Uterus (tissue), 4 donors: Measurements from ENCODE around the gene STING1. TPM values are rescaled to one million over a fixed set of nuclear protein-coding genes. Genes with fewer than 3 reads are reported as not detected.

Experiments
- DNase-seq, 2 donors: peaks; one replicate each; pipeline ENCODE4 v3.0.0-alpha.2; 2019 to 2020
- H3K27ac ChIP-seq, 2 donors: fragments of 200-600 bp; sonication (generic); 1 replicate in 1 of 2; 2 replicates in 1 of 2; pipeline ENCODE4 v1.5.1; 2016 to 2018
- H3K27me3 ChIP-seq, 2 donors: fragments of 200-600 bp; sonication (generic); one replicate each; pipeline ENCODE4 v1.5.1; 2018 to 2019; ENCODE audit warnings: control low read depth in 1 of 2
- H3K36me3 ChIP-seq, 2 donors: fragments of 200-600 bp; sonication (generic); one replicate each; pipeline ENCODE4 v1.5.1; 2019; ENCODE audit warnings: control low read depth in 1 of 2
- H3K4me1 ChIP-seq, 2 donors: fragments of 200-600 bp; sonication (generic); one replicate each; pipeline ENCODE4 v1.5.1; 2018 to 2019; ENCODE audit warnings: control low read depth in 1 of 2
- H3K4me3 ChIP-seq, 2 donors: fragments of 200-600 bp; sonication (generic); 1 replicate in 1 of 2; 2 replicates in 1 of 2; pipeline ENCODE4 v1.5.1; 2018 to 2019; ENCODE audit warnings: mild to moderate bottlenecking in 1 of 2
- H3K9me3 ChIP-seq, 2 donors: fragments of 200-600 bp; sonication (generic); one replicate each; pipeline ENCODE4 v1.5.1; 2019; ENCODE audit warnings: control low read depth in 1 of 2
- CTCF ChIP-seq, 4 experiments: fragments of 200-600 bp in 2 of 4; fragments of 450-650 bp in 2 of 4; sonication (generic) in 2 of 4; IDR thresholded peaks; one replicate each; pipeline ENCODE4 v1.5.1; 2016 to 2019; ENCODE audit warnings: antibody characterized with exemption in 4 of 4, mild to moderate bottlenecking in 2 of 4, moderate library complexity in 1 of 4
- POLR2A ChIP-seq, 2 donors: fragments of 450-650 bp; IDR thresholded peaks; one replicate each; pipeline ENCODE4 v1.6.1; 2016; ENCODE audit warnings: antibody characterized with exemption in 2 of 2, mild to moderate bottlenecking in 1 of 2, moderate library complexity in 1 of 2
- intact Hi-C: fragments of 100-400 bp; cut with DNase I; formaldehyde crosslinking; loops from one replicate; pipeline ENCODE4 v1.15.1; 2023; ENCODE audit warnings: low total_unique reads
- small RNA-seq: library from RNA; depleted of rRNA; stranded (forward); fragments of <200 nt; gene quantifications from one replicate; pipeline ENCODE3, GENCODE V24; 2016
- total RNA-seq, 4 donors: library from RNA; depleted of rRNA in 3 of 4; stranded (reverse); fragments of >200 nt in 3 of 4; gene quantifications; one replicate each; pipeline versions ENCODE4 v1.1.0 to v1.2.4, GENCODE V29; 2014 to 2023
- donor health status: DM: yes; HTN: yes; CAD: no.

Gene STING1
- total RNA-seq, 4 donors from 2014 or later: 16.9 to 90.1 (median 48.5) TPM

- no peaks in the 10 kb centered on the region for H3K27me3 ChIP-seq
- H3K36me3 ChIP-seq: no peaks in the 10 kb centered on the region
- intact Hi-C loops: no loop called here
Measured at GRCh38 chr5:139431706-139432105, 50.9 kb downstream of the STING1 start.

DNA sequence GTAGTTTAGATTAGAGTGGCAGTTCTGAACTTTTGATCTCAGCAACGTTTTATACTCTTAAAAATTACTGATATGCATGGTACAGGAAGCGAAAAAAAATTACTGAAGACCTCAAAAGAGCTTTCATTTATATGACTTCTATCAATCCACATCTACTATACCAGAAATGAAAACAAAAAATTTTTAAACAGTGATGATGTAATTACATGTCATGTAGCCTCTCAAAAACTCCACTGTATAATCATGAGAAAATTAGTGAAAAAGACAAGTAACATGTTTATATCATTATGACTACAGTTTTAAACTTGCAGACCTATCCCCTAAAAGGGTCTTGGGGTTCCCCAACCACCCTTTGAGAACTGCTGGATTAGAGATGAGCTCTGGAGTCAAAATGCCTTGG, 52.5 kb downstream of the STING1 start:
- TF ChIP-seq POLR2A (IDR thresholded peaks at IDR 0.05) (no peak), CTCF (IDR thresholded peaks at IDR 0.05) (no peak)
- Histone ChIP-seq H3K9me3 (no peaks in the 10 kb centered on the region), H3K36me3 (no peaks in the 10 kb centered on the region), H3K4me1 (no peaks in the 10 kb centered on the region), H3K4me3 (no peak overlapping the region), H3K27me3 (no peaks in the 10 kb centered on the region), H3K27ac (no peak overlapping the region)
- intact Hi-C loops: no loop called here
- no peak for DNase-seq

More at GRCh38 chr5:139431706-139432105, 50.9 kb downstream of the STING1 start:
- Histone ChIP-seq H3K4me3 (no peak overlapping the region), H3K27ac (no peak overlapping the region), H3K4me1 (no peaks in the 10 kb centered on the region), H3K9me3 (no peaks in the 10 kb centered on the region)
- TF ChIP-seq CTCF (IDR thresholded peaks at IDR 0.05): no peak
- TF ChIP-seq POLR2A (IDR thresholded peaks at IDR 0.05): no peak
- no peak for DNase-seq

GRCh38 chr5:139426203-139426885, 56.2 kb downstream of the STING1 start:
- Histone ChIP-seq H3K4me3 (no peak overlapping the region), H3K4me1 (no peaks in the 10 kb centered on the region), H3K36me3 (no peaks in the 10 kb centered on the region), H3K27ac (no peak overlapping the region), H3K9me3 (no peaks in the 10 kb centered on the region), H3K27me3 (no peaks in the 10 kb centered on the region)
- DNase-seq: no peak
- intact Hi-C loops: loop anchor here (10.0 kb wide), 1 partner anchor 338 kb away; no protein-coding TSS in a partner anchor
- TF ChIP-seq POLR2A (IDR thresholded peaks at IDR 0.05): no peak
- TF ChIP-seq CTCF (IDR thresholded peaks at IDR 0.05): no peak

Small RNA genes lying within 50 kb of the gene (small RNA-seq; reads per million reads assigned to genes)
- not detected for gene RNU5B-4P

Other genes with a start within 250 kb of the STING1 start
- 100 to 1,000 TPM; 270 to 549 (median 314) TPM for gene MATR3, start 189.0 kb downstream of the STING1 start, total RNA-seq
- gene PAIP2, start 140.9 kb downstream of the STING1 start, total RNA-seq: 100 to 1,000 TPM in 1 of 4 donors, 10 to 100 TPM in 3; 43.5 to 144 (median 87.7) TPM
- 1 to 10 TPM in 2 of 4 donors, under 1 TPM in 1, not detected in 1; 0.30 to 5.5 (median 1.0) TPM for gene SLC23A1, start 99.5 kb downstream of the STING1 start, total RNA-seq
- gene MZB1, start 92.8 kb downstream of the STING1 start, total RNA-seq: 1 to 10 TPM in 2 of 4 donors, not detected in 2; 1.3 to 5.6 TPM
- gene PROB1, start 87.7 kb downstream of the STING1 start, total RNA-seq: 1 to 10 TPM in 3 of 4 donors, not detected in 1; 1.5 to 8.3 (median 1.7) TPM
- gene SPATA24, start 78.7 kb downstream of the STING1 start, total RNA-seq: 1 to 10 TPM in 2 of 4 donors, not detected in 2; 2.4 to 3.4 TPM
- 10 to 100 TPM in 2 of 4 donors, 1 to 10 TPM in 2; 3.1 to 21.6 (median 12.6) TPM for gene DNAJC18, start 43.2 kb downstream of the STING1 start, total RNA-seq
- 10 to 100 TPM; 19.2 to 68.9 (median 42.0) TPM for gene ECSCR, start 20.0 kb downstream of the STING1 start, total RNA-seq
- not detected for gene SMIM33, start 11.8 kb downstream of the STING1 start, total RNA-seq
- 100 to 1,000 TPM in 1 of 4 donors, 10 to 100 TPM in 3; 34.1 to 153 (median 76.3) TPM for gene UBE2D2, start 78.6 kb upstream of the STING1 start, total RNA-seq
- 10 to 100 TPM in 3 of 4 donors, 1 to 10 TPM in 1; 3.3 to 51.3 (median 35.0) TPM for gene CXXC5, start 165.6 kb upstream of the STING1 start, total RNA-seq